Kidney capillary endothelial cell (primary cell): ENCODE results near the gene C10orf53.
"Not testable (repeated sequence)": the region's sequence is repeated elsewhere in the genome, so short reads cannot be mapped to it uniquely, and the experiment has no call there.

Experiments
- DNase-seq: peaks from one replicate; pipeline ENCODE4 v3.0.0-alpha.2; 2018; ENCODE audit warnings: low spot score

Gene C10orf53

GRCh38 chr10:49652421-49653272, 26.8 kb upstream of the C10orf53 start:
- DNase-seq = no peak

GRCh38 chr10:49653273-49653929, 26.1 kb upstream of the C10orf53 start:
- DNase-seq = no peak

GRCh38 chr10:49654036-49654693, 25.3 kb upstream of the C10orf53 start:
- DNase-seq = no peak

- no peak for DNase-seq
These were observed 24.4 kb upstream of the C10orf53 start for GRCh38 chr10:49655099-49655498.

- no peak for DNase-seq
These were observed 22.5 kb upstream of the C10orf53 start for GRCh38 chr10:49656845-49657493.

GRCh38 chr10:49657606-49658005, 21.8 kb upstream of the C10orf53 start:
- no peak for DNase-seq

- DNase-seq = no peak
These were observed 18.2 kb upstream of the C10orf53 start for GRCh38 chr10:49661140-49661856.

- DNase-seq = no peak
These were observed 17.2 kb upstream of the C10orf53 start for GRCh38 chr10:49662169-49662830.

- no peak for DNase-seq
These were observed 15.9 kb upstream of the C10orf53 start for GRCh38 chr10:49663596-49663995.

- DNase-seq = no peak
These were observed 15.2 kb upstream of the C10orf53 start for GRCh38 chr10:49664006-49664841.

GRCh38 chr10:49664842-49665355, 14.6 kb upstream of the C10orf53 start:
- DNase-seq = no peak

GRCh38 chr10:49666054-49666615, 13.3 kb upstream of the C10orf53 start:
- no peak for DNase-seq

- DNase-seq = no peak
These were observed 12.8 kb upstream of the C10orf53 start for GRCh38 chr10:49666685-49667084.

- DNase-seq = no peak
These were observed 11.5 kb upstream of the C10orf53 start for GRCh38 chr10:49667991-49668390.

- no peak for DNase-seq
These were observed 10.8 kb upstream of the C10orf53 start for GRCh38 chr10:49668684-49669083.

GRCh38 chr10:49678827-49679479, 498 bp upstream of the C10orf53 start:
- no peak for DNase-seq

GRCh38 chr10:49682449-49682848, 3.0 kb downstream of the C10orf53 start:
- not testable (repeated sequence) for DNase-seq

GRCh38 chr10:49682879-49683278, 3.4 kb downstream of the C10orf53 start:
- no peak for DNase-seq

GRCh38 chr10:49686651-49687050, 7.2 kb downstream of the C10orf53 start:
- no peak for DNase-seq
